SK-N-SH (cell line): ENCODE measurements around the gene SPSB4. TPM values are rescaled to one million over a fixed set of nuclear protein-coding genes. Genes with fewer than 3 reads are reported as not detected.

Experiments used
- CTCF ChIA-PET: fragments of 300-600, 350-600 bp; formaldehyde crosslinking; extraction: SDS; loops from one replicate; lab custom pipeline; 2021; lab: Yijun Ruan, JAX
- POLR2A ChIA-PET: fragments of 350-600 bp; sonication (Branson Sonifier 250); formaldehyde crosslinking; extraction: SDS; loops from one replicate; lab custom pipeline; 2020; ENCODE audit warnings: antibody characterized with exemption, inconsistent platforms; lab: Yijun Ruan, JAX
- DNase-seq: peaks from one replicate; pipeline ENCODE4 v3.0.0; 2012
- H2AFZ ChIP-seq: fragments of 200-600 bp; sonication (generic); 2 replicates; pipeline ENCODE4 v1.8.1; 2016; ENCODE audit warnings: antibody characterized with exemption, mild to moderate bottlenecking, low read depth
- H3F3A ChIP-seq: fragments of 200-600 bp; sonication (generic); replicated peaks from 2 replicates; pipeline ENCODE3; 2016; ENCODE audit warnings: antibody characterized with exemption, mild to moderate bottlenecking; ENCODE audit not compliant: insufficient read depth
- H3K27ac ChIP-seq, 2 experiments: fragments of 200-500 bp in 1 of 2; fragments of 200-600 bp in 1 of 2; sonication (Bioruptor generic) in 1 of 2; sonication (generic), shearing (Covaris generic) in 1 of 2; 2 replicates each; pipeline versions ENCODE4 v1.5.1 to v1.6.1; 2014 to 2016; ENCODE audit warnings: low read depth in 2 of 2, inconsistent platforms in 1 of 2, low read length in 1 of 2, mild to moderate bottlenecking in 1 of 2, mixed read lengths in 1 of 2
- H3K27me3 ChIP-seq: fragments of 200-600 bp; sonication (generic), shearing (Covaris generic); 2 replicates; pipeline ENCODE4 v1.6.1; 2016; ENCODE audit warnings: mixed run types; ENCODE audit not compliant: insufficient read depth
- H3K36me3 ChIP-seq, 2 experiments: fragments of 200-500 bp in 1 of 2; fragments of 200-600 bp in 1 of 2; sonication (Bioruptor generic) in 1 of 2; sonication (generic) in 1 of 2; replicated peaks in 1 of 2; 2 replicates each; pipeline versions ENCODE3 to v1.5.1; 2014 to 2016; ENCODE audit warnings: low read length in 1 of 2, mild to moderate bottlenecking in 1 of 2; ENCODE audit not compliant: insufficient read depth in 2 of 2, control insufficient read depth in 1 of 2
- H3K4me1 ChIP-seq, 2 experiments: fragments of 200-500 bp in 1 of 2; fragments of 200-600 bp in 1 of 2; sonication (Bioruptor generic) in 1 of 2; sonication (generic), shearing (Covaris generic) in 1 of 2; 2 replicates each; pipeline versions ENCODE4 v1.5.1 to v1.6.1; 2014 to 2016; ENCODE audit warnings: low read depth in 1 of 2, low read length in 1 of 2, mixed run types in 1 of 2; ENCODE audit not compliant: insufficient read depth in 2 of 2, control insufficient read depth in 1 of 2
- H3K4me2 ChIP-seq: fragments of 200-600 bp; sonication (generic), shearing (Covaris generic); 2 replicates; pipeline ENCODE4 v1.6.1; 2017; ENCODE audit warnings: mixed run types
- H3K4me3 ChIP-seq, 2 experiments: fragments of 200-500 bp in 1 of 2; fragments of 200-600 bp in 1 of 2; sonication (Bioruptor generic) in 1 of 2; sonication (generic), shearing (Covaris generic) in 1 of 2; 2 replicates each; pipeline versions ENCODE4 v1.5.1 to v1.8.1; 2014 to 2016; ENCODE audit warnings: low read depth in 2 of 2, inconsistent platforms in 1 of 2, low read length in 1 of 2, mild to moderate bottlenecking in 1 of 2, mixed read lengths in 1 of 2, moderate library complexity in 1 of 2
- H3K79me2 ChIP-seq: fragments of 200-600 bp; sonication (generic); 2 replicates; pipeline ENCODE4 v1.8.1; 2017; ENCODE audit warnings: mild to moderate bottlenecking; ENCODE audit not compliant: insufficient read depth
- H3K9ac ChIP-seq: fragments of 200-600 bp; sonication (generic); 2 replicates; pipeline ENCODE4 v1.6.1; 2017; ENCODE audit warnings: mixed run types
- H3K9me2 ChIP-seq: fragments of 200-600 bp; sonication (generic); 2 replicates; pipeline ENCODE4 v1.6.1; 2017; ENCODE audit warnings: mixed run types
- H3K9me3 ChIP-seq: fragments of 200-600 bp; sonication (generic); 2 replicates; pipeline ENCODE4 v1.6.1; 2017; ENCODE audit warnings: mixed run types, mild to moderate bottlenecking, moderate library complexity
- H4K20me1 ChIP-seq: fragments of 200-600 bp; sonication (generic); 2 replicates; pipeline ENCODE4 v1.6.1; 2017; ENCODE audit warnings: mild to moderate bottlenecking, mixed run types; ENCODE audit not compliant: insufficient read depth
- FOSL2 ChIP-seq: IDR thresholded peaks from 2 replicates; pipeline ENCODE4 v1.4.0; 2012; ENCODE audit warnings: low read depth, mild to moderate bottlenecking, moderate library complexity, borderline replicate concordance
- FOXM1 ChIP-seq: IDR thresholded peaks from 2 replicates; pipeline ENCODE4 v1.4.0; 2012; ENCODE audit warnings: low read depth, mild to moderate bottlenecking
- GABPA ChIP-seq: IDR thresholded peaks from 2 replicates; pipeline ENCODE4 v1.4.0; 2012; ENCODE audit warnings: low read depth, mild to moderate bottlenecking
- JUND ChIP-seq: IDR thresholded peaks from 2 replicates; pipeline ENCODE4 v1.4.0; 2012
- NFIC ChIP-seq: IDR thresholded peaks from 2 replicates; pipeline ENCODE4 v1.4.0; 2012; ENCODE audit warnings: borderline replicate concordance
- RFX5 ChIP-seq: IDR thresholded peaks from 2 replicates; pipeline ENCODE4 v1.6.1; 2012; ENCODE audit warnings: mild to moderate bottlenecking, improper control_type of control experiment, low read length
- RXRA ChIP-seq: IDR thresholded peaks from 2 replicates; pipeline ENCODE4 v1.4.0; 2012; ENCODE audit warnings: low read depth, mild to moderate bottlenecking, borderline replicate concordance
- SIN3A ChIP-seq: IDR thresholded peaks from 2 replicates; pipeline ENCODE4 v1.6.1; 2012; ENCODE audit warnings: low read depth, mild to moderate bottlenecking, low read length, moderate library complexity, borderline replicate concordance
- SMC3 ChIP-seq: IDR thresholded peaks from 2 replicates; pipeline ENCODE4 v1.6.1; 2012; ENCODE audit warnings: low read depth, low read length, improper control_type of control experiment
- TCF12 ChIP-seq: IDR thresholded peaks from 2 replicates; pipeline ENCODE4 v1.4.0; 2012
- TEAD4 ChIP-seq: IDR thresholded peaks from 2 replicates; pipeline ENCODE4 v1.4.0; 2012; ENCODE audit warnings: mild to moderate bottlenecking, borderline replicate concordance; ENCODE audit not compliant: insufficient read depth
- WGBS: methylation state at CpG from one replicate; pipeline ENCODE4 v1.1.6; 2017; ENCODE audit warnings: low lambda C conversion rate; 5-methylcytosine and 5-hydroxymethylcytosine counted together
- polyA plus RNA-seq, 3 experiments: library from polyadenylated mRNA; depleted of rRNA; stranded (reverse); fragments of >200 nt; gene quantifications; 2 replicates each; pipeline ENCODE4 v1.2.3, GENCODE V29; 2012
- TF ChIP-seq, protein P1 (sequence below): IDR thresholded peaks from 2 replicates; pipeline ENCODE4; 2012
- TF ChIP-seq, protein P2 (sequence below): fragments of 200-600 bp; sonication (generic); IDR thresholded peaks from 2 replicates; pipeline ENCODE4 v1.6.1; 2017; ENCODE audit warnings: antibody characterized with exemption, mild to moderate bottlenecking, moderate library complexity
- TF ChIP-seq, protein P3 (sequence below): IDR thresholded peaks from 2 replicates; pipeline ENCODE4 v1.4.0; 2012; ENCODE audit warnings: low read depth, borderline replicate concordance
- TF ChIP-seq, protein P4 (sequence below): IDR thresholded peaks from 2 replicates; pipeline ENCODE4 v1.4.0; 2012; ENCODE audit warnings: low read depth
- TF ChIP-seq, protein P5 (sequence below): IDR thresholded peaks from 2 replicates; pipeline ENCODE4 v1.6.1; 2012; ENCODE audit warnings: mild to moderate bottlenecking, low read depth, low read length, moderate library complexity

The SPSB4 gene
- polyA plus RNA-seq, 1 of the 3 experiments (the other 2 are of a cell fraction): 0.10 TPM

DNA sequence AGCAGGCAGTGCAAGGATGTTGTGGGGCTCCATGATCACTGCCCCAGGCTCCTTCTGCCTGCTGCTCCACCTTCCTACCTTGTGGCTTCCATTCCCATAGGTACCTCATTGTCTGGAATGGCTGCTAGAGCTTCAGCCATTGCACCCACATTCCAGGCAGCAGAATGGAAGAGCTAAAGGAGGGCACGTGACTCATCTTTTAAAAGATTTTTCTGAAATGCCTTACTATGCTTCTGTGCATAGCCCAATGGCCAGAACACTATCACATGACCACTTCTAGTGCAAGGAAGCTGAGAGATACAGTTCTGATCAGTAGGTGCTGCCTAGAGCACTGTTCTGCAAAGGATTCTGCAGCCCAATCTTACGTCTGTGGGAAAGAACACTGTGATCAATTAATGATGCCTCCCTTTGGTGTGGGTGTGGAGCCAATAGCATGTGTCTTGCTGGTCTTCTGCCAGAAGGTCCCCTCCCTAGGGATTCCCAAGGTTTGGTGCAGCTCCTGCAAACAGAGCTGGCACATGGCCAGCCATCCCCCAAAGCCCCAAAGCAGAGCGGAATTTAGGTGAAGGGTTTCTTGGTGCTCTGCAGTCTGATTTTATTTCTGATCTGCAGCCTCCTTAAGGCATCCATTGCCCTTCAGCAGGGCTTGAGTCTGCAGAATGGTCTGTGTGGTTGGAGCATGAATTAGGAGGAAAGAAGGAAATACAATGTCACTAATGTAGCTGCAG, 34.4 kb downstream of the SPSB4 start:
- Histone ChIP-seq H3K27me3 (no peaks in the 10 kb centered on the region), H4K20me1 (no peaks in the 10 kb centered on the region), H3K9me2 (no peaks in the 10 kb centered on the region), H3K27ac (no peak overlapping the region), H3K9me3 (no peaks in the 10 kb centered on the region), H3K4me2 (no peak overlapping the region), H3K36me3 (no peaks in the 10 kb centered on the region), H3K4me1 (peaks cover 0 to 57% of the 10 kb centered on the region in 2 experiments; a peak in 1 of 4 replicates), H2AFZ (no peak overlapping the region), H3K79me2 (no peaks in the 10 kb centered on the region), H3K4me3 (no peak overlapping the region), H3K9ac (no peak overlapping the region), H3F3A (no peaks in the 10 kb centered on the region)
- ChIA-PET POLR2A (no interaction called here), CTCF (interaction anchor here (0.7 to 3.4 kb wide), 7 partner anchors 12 to 106 kb away, joined by 3 to 14 read pairs (median 4); partner anchors contain the start of gene SPSB4)
- TF ChIP-seq FOSL2 (no peak), JUND (no peak), SIN3A (no peak), FOXM1 (no peak), GABPA (no peak), RFX5 (no peak), RXRA (no peak), SMC3 (no peak), TCF12 (no peak)
- TF ChIP-seq, protein P1, sequence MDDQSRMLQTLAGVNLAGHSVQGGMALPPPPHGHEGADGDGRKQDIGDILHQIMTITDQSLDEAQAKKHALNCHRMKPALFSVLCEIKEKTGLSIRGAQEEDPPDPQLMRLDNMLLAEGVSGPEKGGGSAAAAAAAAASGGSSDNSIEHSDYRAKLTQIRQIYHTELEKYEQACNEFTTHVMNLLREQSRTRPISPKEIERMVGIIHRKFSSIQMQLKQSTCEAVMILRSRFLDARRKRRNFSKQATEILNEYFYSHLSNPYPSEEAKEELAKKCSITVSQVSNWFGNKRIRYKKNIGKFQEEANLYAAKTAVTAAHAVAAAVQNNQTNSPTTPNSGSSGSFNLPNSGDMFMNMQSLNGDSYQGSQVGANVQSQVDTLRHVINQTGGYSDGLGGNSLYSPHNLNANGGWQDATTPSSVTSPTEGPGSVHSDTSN: no peak
- TF ChIP-seq, protein P2, sequence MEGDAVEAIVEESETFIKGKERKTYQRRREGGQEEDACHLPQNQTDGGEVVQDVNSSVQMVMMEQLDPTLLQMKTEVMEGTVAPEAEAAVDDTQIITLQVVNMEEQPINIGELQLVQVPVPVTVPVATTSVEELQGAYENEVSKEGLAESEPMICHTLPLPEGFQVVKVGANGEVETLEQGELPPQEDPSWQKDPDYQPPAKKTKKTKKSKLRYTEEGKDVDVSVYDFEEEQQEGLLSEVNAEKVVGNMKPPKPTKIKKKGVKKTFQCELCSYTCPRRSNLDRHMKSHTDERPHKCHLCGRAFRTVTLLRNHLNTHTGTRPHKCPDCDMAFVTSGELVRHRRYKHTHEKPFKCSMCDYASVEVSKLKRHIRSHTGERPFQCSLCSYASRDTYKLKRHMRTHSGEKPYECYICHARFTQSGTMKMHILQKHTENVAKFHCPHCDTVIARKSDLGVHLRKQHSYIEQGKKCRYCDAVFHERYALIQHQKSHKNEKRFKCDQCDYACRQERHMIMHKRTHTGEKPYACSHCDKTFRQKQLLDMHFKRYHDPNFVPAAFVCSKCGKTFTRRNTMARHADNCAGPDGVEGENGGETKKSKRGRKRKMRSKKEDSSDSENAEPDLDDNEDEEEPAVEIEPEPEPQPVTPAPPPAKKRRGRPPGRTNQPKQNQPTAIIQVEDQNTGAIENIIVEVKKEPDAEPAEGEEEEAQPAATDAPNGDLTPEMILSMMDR: no peak
- TF ChIP-seq, protein P3, sequence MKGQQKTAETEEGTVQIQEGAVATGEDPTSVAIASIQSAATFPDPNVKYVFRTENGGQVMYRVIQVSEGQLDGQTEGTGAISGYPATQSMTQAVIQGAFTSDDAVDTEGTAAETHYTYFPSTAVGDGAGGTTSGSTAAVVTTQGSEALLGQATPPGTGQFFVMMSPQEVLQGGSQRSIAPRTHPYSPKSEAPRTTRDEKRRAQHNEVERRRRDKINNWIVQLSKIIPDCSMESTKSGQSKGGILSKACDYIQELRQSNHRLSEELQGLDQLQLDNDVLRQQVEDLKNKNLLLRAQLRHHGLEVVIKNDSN: no peak
- TF ChIP-seq, protein P4, sequence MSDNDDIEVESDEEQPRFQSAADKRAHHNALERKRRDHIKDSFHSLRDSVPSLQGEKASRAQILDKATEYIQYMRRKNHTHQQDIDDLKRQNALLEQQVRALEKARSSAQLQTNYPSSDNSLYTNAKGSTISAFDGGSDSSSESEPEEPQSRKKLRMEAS: no peak
- WGBS: 48% methylated on average over 3 of the region's 3 CpGs
- DNase-seq: no peak

DNA sequence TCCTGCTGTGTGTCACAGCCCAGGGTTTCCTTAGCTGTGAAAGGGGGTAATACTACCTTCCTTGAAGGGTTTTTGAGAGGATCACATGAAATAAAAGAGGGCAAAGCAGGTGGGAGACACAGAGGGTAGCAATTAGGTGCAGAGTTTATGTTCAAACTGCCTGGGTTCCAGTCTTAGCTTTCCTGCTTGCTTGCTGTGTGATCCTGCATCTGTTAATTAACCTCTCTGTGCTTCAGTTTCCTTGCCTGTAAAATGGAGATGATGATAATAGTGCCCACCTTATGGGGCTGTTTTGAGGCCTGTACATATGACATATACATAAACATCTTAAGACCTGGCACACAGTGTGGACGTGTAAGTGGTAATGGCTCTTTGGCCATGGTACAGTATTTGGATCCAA, 35.0 kb downstream of the SPSB4 start:
- Histone ChIP-seq H3K4me3 (no peak overlapping the region), H3K27me3 (no peaks in the 10 kb centered on the region), H4K20me1 (no peaks in the 10 kb centered on the region), H3K9me3 (no peaks in the 10 kb centered on the region), H3K27ac (no peak overlapping the region), H3F3A (no peaks in the 10 kb centered on the region), H3K9ac (no peak overlapping the region), H3K9me2 (no peaks in the 10 kb centered on the region), H3K4me1 (peaks cover 0 to 64% of the 10 kb centered on the region in 2 experiments; a peak in 2 of 4 replicates), H3K79me2 (no peaks in the 10 kb centered on the region), H3K36me3 (no peaks in the 10 kb centered on the region), H2AFZ (no peak overlapping the region), H3K4me2 (no peak overlapping the region)
- no peak for DNase-seq
- POLR2A ChIA-PET: no interaction called here
- TF ChIP-seq TEAD4 (no peak), SMC3 (no peak), NFIC (no peak), FOXM1 (no peak)
- TF ChIP-seq, protein P1: no peak
- TF ChIP-seq, protein P5, sequence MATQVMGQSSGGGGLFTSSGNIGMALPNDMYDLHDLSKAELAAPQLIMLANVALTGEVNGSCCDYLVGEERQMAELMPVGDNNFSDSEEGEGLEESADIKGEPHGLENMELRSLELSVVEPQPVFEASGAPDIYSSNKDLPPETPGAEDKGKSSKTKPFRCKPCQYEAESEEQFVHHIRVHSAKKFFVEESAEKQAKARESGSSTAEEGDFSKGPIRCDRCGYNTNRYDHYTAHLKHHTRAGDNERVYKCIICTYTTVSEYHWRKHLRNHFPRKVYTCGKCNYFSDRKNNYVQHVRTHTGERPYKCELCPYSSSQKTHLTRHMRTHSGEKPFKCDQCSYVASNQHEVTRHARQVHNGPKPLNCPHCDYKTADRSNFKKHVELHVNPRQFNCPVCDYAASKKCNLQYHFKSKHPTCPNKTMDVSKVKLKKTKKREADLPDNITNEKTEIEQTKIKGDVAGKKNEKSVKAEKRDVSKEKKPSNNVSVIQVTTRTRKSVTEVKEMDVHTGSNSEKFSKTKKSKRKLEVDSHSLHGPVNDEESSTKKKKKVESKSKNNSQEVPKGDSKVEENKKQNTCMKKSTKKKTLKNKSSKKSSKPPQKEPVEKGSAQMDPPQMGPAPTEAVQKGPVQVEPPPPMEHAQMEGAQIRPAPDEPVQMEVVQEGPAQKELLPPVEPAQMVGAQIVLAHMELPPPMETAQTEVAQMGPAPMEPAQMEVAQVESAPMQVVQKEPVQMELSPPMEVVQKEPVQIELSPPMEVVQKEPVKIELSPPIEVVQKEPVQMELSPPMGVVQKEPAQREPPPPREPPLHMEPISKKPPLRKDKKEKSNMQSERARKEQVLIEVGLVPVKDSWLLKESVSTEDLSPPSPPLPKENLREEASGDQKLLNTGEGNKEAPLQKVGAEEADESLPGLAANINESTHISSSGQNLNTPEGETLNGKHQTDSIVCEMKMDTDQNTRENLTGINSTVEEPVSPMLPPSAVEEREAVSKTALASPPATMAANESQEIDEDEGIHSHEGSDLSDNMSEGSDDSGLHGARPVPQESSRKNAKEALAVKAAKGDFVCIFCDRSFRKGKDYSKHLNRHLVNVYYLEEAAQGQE: no peak
- CTCF ChIA-PET: interaction anchor here (0.8 to 3.4 kb wide), 5 partner anchors 9 to 106 kb away, joined by 3 to 14 read pairs (median 4); no protein-coding TSS in a partner anchor
- WGBS: 29% methylated on average over 1 of the region's 1 CpG
